Activated naive CD8-positive, alpha-beta T cell treated with anti-CD3 and anti-CD28 coated beads for 36 hours (primary cell): ENCODE measurements around the gene SLC7A9. TPM values are rescaled to one million over a fixed set of nuclear protein-coding genes. Genes with fewer than 3 reads are reported as not detected.
"Not testable (repeated sequence)": the region's sequence is repeated elsewhere in the genome, so short reads cannot be mapped to it uniquely, and the experiment has no call there.

Experiments
- DNase-seq: peaks from one replicate; pipeline ENCODE4 v3.0.0; 2021
- H3K27ac Mint-ChIP-seq: one replicate; pipeline ENCODE4 v1.8.0; 2022; ENCODE audit warnings: mild to moderate bottlenecking, moderate library complexity, mixed read lengths
- H3K27me3 Mint-ChIP-seq: one replicate; pipeline ENCODE4 v1.8.0; 2022; ENCODE audit warnings: mild to moderate bottlenecking, mixed read lengths
- H3K36me3 Mint-ChIP-seq: one replicate; pipeline ENCODE4 v1.8.0; 2021; ENCODE audit warnings: mild to moderate bottlenecking, mixed read lengths
- H3K4me1 Mint-ChIP-seq: one replicate; pipeline ENCODE4 v1.8.0; 2021; ENCODE audit warnings: mixed read lengths
- H3K4me3 Mint-ChIP-seq: one replicate; pipeline ENCODE4 v1.8.0; 2022; ENCODE audit warnings: mild to moderate bottlenecking, moderate library complexity, mixed read lengths
- H3K9me3 Mint-ChIP-seq: one replicate; pipeline ENCODE4 v1.8.0; 2022; ENCODE audit warnings: mixed read lengths
- total RNA-seq, 2 experiments: library from RNA; stranded (reverse); gene quantifications; one replicate each; pipeline ENCODE4 v1.2.3, GENCODE V29; 2021

The SLC7A9 gene
- total RNA-seq, 2 experiments from 2014 or later, result not detected

GRCh38 chr19:32782089-32782488 lies 87.5 kb downstream of the SLC7A9 start:
- peaks cover 19% of the 10 kb centered on the region for H3K9me3 Mint-ChIP-seq
- H3K4me1 Mint-ChIP-seq, H3K27me3 Mint-ChIP-seq, DNase-seq, H3K27ac Mint-ChIP-seq, H3K4me3 Mint-ChIP-seq, H3K36me3 Mint-ChIP-seq: not testable (repeated sequence)

DNA sequence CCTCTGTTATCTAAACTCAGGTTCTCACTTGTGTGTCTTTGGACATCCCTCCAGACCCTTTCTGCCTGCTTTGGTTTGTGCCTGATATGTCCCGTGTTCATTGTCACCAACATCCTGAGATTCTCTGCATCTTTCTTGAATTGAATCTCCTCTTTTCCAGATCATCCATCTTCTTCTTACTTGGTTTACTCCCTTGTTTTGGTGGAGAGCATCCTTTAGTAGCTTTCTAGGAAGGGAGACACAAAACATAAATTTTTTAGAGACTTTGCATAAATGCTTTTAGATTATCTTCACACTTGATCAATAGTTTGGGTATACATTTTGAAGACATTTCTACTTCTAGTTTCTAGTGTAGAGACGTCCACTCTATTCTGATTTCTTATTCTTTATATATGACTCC lies 88.3 kb downstream of the SLC7A9 start:
- peaks cover 16% of the 10 kb centered on the region for H3K9me3 Mint-ChIP-seq
- no peak for DNase-seq

More for the DNA sequence above, 88.3 kb downstream of the SLC7A9 start:
- Mint-ChIP-seq H3K4me1 (no peaks in the 10 kb centered on the region), H3K36me3 (peaks cover 4% of the 10 kb centered on the region), H3K27ac (no peak overlapping the region), H3K27me3 (no peaks in the 10 kb centered on the region), H3K4me3 (no peak overlapping the region)

Other genes with a start within 250 kb of the SLC7A9 start
- 10 to 100 TPM; 27.7 to 29.0 TPM for gene ANKRD27, start 194.6 kb downstream of the SLC7A9 start, total RNA-seq
- not detected for gene RGS9BP, start 193.9 kb downstream of the SLC7A9 start, total RNA-seq
- gene NUDT19, start 177.9 kb downstream of the SLC7A9 start, total RNA-seq, result 10 to 100 TPM; 16.2 to 16.4 TPM
- under 1 TPM in 1 of 2 experiments, not detected in 1; 0.06 TPM for gene TDRD12, start 150.0 kb downstream of the SLC7A9 start, total RNA-seq
- gene CEP89, start 102.2 kb upstream of the SLC7A9 start, total RNA-seq, result 10 to 100 TPM; 13.6 to 14.1 TPM
- gene FAAP24, start 102.5 kb upstream of the SLC7A9 start, total RNA-seq, result 1 to 10 TPM; 8.0 to 8.4 TPM
- 1 to 10 TPM; 4.5 to 5.3 TPM for gene RHPN2, start 195.1 kb upstream of the SLC7A9 start, total RNA-seq
- 10 to 100 TPM; 10.6 to 11.8 TPM for gene GPATCH1, start 211.4 kb upstream of the SLC7A9 start, total RNA-seq